Brain microvascular endothelial cell (primary cell): ENCODE results near the gene SMOC1.

Experiments used
- DNase-seq: peaks from one replicate; pipeline ENCODE4 v3.0.0-alpha.2; 2020
- H3K27ac ChIP-seq: fragments of 250-450 bp; sonication (Bioruptor Pico); 2 replicates; pipeline ENCODE4 v1.5.1; 2020; ENCODE audit warnings: mild to moderate bottlenecking, moderate library complexity
- H3K27me3 ChIP-seq: fragments of 250-450 bp; sonication (Bioruptor Pico); replicated peaks from 2 replicates; pipeline ENCODE4 v1.5.1; 2020; ENCODE audit warnings: mild to moderate bottlenecking
- H3K36me3 ChIP-seq: fragments of 250-450 bp; sonication (Bioruptor Pico); replicated peaks from 2 replicates; pipeline ENCODE4 v1.5.1; 2020; ENCODE audit warnings: mild to moderate bottlenecking
- H3K4me3 ChIP-seq: 2 replicates; pipeline ENCODE4 v1.5.1; 2011; ENCODE audit warnings: low read depth, mild to moderate bottlenecking, control low read depth, low read length, moderate library complexity
- in situ Hi-C: cut with HindIII; loops from 2 replicates; pipeline ENCODE4 v1.10.0; 2017; ENCODE audit warnings: low sequenced_read_pairs, low pct_ligation_motif_present
- TF ChIP-seq, protein P1 (sequence below): IDR thresholded peaks from 2 replicates; pipeline ENCODE4 v1.5.1; 2011; ENCODE audit warnings: low read depth, mild to moderate bottlenecking, moderate library complexity, low read length, control low read depth, inconsistent platforms; ENCODE audit errors: missing control alignments

SMOC1 gene

DNA sequence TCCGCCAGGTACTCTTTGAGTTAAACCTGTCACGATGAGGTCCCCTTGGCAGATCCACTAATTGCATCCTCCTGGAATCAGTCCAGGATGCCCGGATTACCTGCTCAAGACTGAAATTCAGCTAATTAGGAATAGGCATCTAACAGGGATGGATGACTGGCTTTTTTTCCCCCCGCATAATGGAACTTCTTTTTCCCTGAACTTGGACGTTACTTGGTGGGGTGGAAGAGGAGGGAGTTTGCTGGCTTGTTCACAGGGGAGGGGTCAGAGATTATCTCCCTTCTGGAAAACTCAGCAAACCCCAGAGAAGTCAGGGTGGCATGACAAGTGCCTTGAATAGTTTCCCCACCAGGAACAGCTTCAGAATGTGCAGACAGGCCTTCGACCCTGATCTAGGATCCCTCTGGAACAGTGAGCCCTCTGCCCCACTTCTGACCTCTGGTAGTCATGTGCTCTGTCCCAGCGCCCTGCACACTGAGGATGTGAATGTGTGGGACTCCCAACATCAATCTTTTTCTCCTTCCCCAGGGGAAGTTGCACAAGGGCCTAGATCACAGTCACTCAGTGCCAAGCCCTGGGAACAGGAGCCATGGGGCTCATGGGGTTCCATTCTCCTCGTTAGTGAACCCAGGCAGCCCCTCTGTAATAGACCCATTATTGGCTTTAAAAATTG lies 142.5 kb downstream of the SMOC1 start:
- H3K27ac ChIP-seq, result no peak overlapping the region
- H3K36me3 ChIP-seq, result no peaks in the 10 kb centered on the region
- H3K27me3 ChIP-seq, result no peaks in the 10 kb centered on the region
- no peak overlapping the region for H3K4me3 ChIP-seq
- TF ChIP-seq, protein P1, sequence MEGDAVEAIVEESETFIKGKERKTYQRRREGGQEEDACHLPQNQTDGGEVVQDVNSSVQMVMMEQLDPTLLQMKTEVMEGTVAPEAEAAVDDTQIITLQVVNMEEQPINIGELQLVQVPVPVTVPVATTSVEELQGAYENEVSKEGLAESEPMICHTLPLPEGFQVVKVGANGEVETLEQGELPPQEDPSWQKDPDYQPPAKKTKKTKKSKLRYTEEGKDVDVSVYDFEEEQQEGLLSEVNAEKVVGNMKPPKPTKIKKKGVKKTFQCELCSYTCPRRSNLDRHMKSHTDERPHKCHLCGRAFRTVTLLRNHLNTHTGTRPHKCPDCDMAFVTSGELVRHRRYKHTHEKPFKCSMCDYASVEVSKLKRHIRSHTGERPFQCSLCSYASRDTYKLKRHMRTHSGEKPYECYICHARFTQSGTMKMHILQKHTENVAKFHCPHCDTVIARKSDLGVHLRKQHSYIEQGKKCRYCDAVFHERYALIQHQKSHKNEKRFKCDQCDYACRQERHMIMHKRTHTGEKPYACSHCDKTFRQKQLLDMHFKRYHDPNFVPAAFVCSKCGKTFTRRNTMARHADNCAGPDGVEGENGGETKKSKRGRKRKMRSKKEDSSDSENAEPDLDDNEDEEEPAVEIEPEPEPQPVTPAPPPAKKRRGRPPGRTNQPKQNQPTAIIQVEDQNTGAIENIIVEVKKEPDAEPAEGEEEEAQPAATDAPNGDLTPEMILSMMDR, result no peak
- in situ Hi-C loops, result no loop called here
- no peak for DNase-seq

DNA sequence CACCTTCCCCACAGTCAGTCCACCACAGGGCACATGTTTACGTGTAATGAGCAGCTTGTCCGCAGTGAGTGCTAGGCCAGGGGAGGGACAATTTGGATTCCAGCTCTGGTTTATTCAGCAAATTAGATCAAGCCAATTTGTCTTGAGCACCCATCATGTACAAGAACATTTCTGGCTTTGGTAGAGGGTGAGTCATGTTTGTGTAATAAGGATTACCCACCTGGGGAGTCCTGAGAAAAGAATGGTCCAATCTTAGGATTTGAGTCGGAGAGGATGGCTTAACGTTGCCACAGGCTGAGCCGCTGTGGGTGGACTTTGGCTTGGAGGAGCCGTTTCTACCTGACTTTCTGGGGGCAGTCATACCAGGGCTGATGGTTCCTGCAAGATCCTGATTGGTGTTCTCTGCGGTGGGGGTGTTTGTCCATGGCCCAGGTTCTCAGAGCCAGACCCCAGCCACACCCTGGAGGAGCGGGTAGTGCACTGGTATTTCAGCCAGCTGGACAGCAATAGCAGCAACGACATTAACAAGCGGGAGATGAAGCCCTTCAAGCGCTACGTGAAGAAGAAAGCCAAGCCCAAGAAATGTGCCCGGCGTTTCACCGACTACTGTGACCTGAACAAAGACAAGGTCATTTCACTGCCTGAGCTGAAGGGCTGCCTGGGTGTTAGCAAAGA lies 143.7 kb downstream of the SMOC1 start:
- DNase-seq, result no peak
- in situ Hi-C loops, result no loop called here
- H3K4me3 ChIP-seq, result no peak overlapping the region
- no peak overlapping the region for H3K27ac ChIP-seq
- no peaks in the 10 kb centered on the region for H3K27me3 ChIP-seq
- H3K36me3 ChIP-seq, result no peaks in the 10 kb centered on the region
- TF ChIP-seq, protein P1, result no peak

DNA sequence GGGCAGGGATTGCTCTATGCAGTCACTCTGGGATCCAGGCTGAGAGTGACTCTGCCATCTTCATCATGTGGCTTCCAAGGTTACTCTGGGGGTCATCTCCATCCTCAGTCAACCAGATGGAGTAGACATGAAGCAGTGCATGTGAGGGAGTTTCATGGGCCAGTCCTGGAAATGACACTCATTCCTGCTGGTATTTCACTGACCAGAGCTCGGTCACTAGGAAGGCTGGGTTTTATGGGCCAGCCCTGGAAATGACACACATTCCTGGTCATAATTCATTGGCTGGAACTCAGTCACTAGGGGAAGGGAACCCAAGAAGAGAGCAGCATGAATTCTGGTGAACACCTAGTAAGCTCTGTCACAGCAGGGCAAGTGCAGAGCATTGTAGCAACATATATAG lies 144.7 kb downstream of the SMOC1 start:
- in situ Hi-C loops, result no loop called here
- H3K4me3 ChIP-seq, result no peak overlapping the region
- H3K27me3 ChIP-seq, result no peaks in the 10 kb centered on the region
- no peaks in the 10 kb centered on the region for H3K36me3 ChIP-seq
- no peak for DNase-seq
- TF ChIP-seq, protein P1, result no peak
- H3K27ac ChIP-seq, result no peak overlapping the region

- no peaks in the 10 kb centered on the region for H3K36me3 ChIP-seq
- in situ Hi-C loops, result no loop called here
Measured at GRCh38 chr14:70027785-70028428, 148.7 kb downstream of the SMOC1 start.

GRCh38 chr14:70029296-70030132 lies 150.3 kb downstream of the SMOC1 start:
- H3K27me3 ChIP-seq, result no peaks in the 10 kb centered on the region
- in situ Hi-C loops, result no loop called here
- H3K4me3 ChIP-seq, result no peak overlapping the region
- DNase-seq, result no peak
- H3K27ac ChIP-seq, result no peak overlapping the region
- no peaks in the 10 kb centered on the region for H3K36me3 ChIP-seq
- TF ChIP-seq, protein P1, result no peak

More at GRCh38 chr14:70027785-70028428, 148.7 kb downstream of the SMOC1 start:
- DNase-seq, result peak; percentile 28
- H3K27ac ChIP-seq, result no peak overlapping the region
- H3K4me3 ChIP-seq, result no peak overlapping the region
- H3K27me3 ChIP-seq, result no peaks in the 10 kb centered on the region
- TF ChIP-seq, protein P1, result peak; percentile 95
